ENCODE results near the gene SCUBE1. TPM values are rescaled to one million over a fixed set of nuclear protein-coding genes. Genes with fewer than 3 reads are reported as not detected.

Gene SCUBE1
- total RNA-seq, 4 donors from 2014 or later: 0.78 to 3.5 (median 0.95) TPM

GRCh38 chr22:43241138-43241597, 102.0 kb downstream of the SCUBE1 start:
- no peak overlapping the region for H3K27ac ChIP-seq
- H3K4me3 ChIP-seq (replicated peaks in 1 of 3): no peak overlapping the region
- DNase-seq: no peak
- WGBS, 2 donors: 73 to 77% methylated on average over 10 to 15 of the region's 15 CpGs
- TF ChIP-seq CTCF (IDR thresholded peaks at IDR 0.05): no peak
- TF ChIP-seq POLR2A (IDR thresholded peaks at IDR 0.05): no peak
- H3K9me3 ChIP-seq: no peaks in the 10 kb centered on the region
- no peaks in the 10 kb centered on the region for H3K27me3 ChIP-seq
- no peaks in the 10 kb centered on the region for H3K36me3 ChIP-seq
- intact Hi-C loops (cut with DNase I): no loop called here
- peaks cover 17 to 23% of the 10 kb centered on the region in 2 donors for H3K4me1 ChIP-seq

GRCh38 chr22:43240614-43241013, 102.6 kb downstream of the SCUBE1 start:
- Histone ChIP-seq H3K27me3 (no peaks in the 10 kb centered on the region), H3K9me3 (no peaks in the 10 kb centered on the region), H3K4me3 (replicated peaks in 1 of 3) (no peak overlapping the region), H3K4me1 (peaks cover 21 to 28% of the 10 kb centered on the region in 2 donors), H3K36me3 (no peaks in the 10 kb centered on the region), H3K27ac (no peak overlapping the region)
- no peak for TF ChIP-seq POLR2A (IDR thresholded peaks at IDR 0.05)
- TF ChIP-seq CTCF (IDR thresholded peaks at IDR 0.05): no peak
- intact Hi-C loops (cut with DNase I): no loop called here
- no peak for DNase-seq
- WGBS, 2 donors: 69 to 94% methylated on average over 3 to 7 of the region's 7 CpGs

GRCh38 chr22:43239956-43240355, 103.2 kb downstream of the SCUBE1 start:
- Histone ChIP-seq H3K4me3 (replicated peaks in 1 of 3) (no peak overlapping the region), H3K9me3 (no peaks in the 10 kb centered on the region), H3K36me3 (no peaks in the 10 kb centered on the region), H3K27me3 (no peaks in the 10 kb centered on the region), H3K27ac (no peak overlapping the region), H3K4me1 (peaks cover 21 to 28% of the 10 kb centered on the region in 2 donors)
- 75 to 81% methylated on average over 9 of the region's 9 CpGs for WGBS, 2 donors
- no peak for DNase-seq
- intact Hi-C loops (cut with DNase I): no loop called here
- TF ChIP-seq POLR2A (IDR thresholded peaks at IDR 0.05) (no peak), CTCF (IDR thresholded peaks at IDR 0.05) (no peak)

- H3K36me3 ChIP-seq: no peaks in the 10 kb centered on the region
- WGBS, 2 donors: 61% methylated on average over 5 to 7 of the region's 7 CpGs
- intact Hi-C loops (cut with DNase I): no loop called here
- no peak for DNase-seq
- H3K9me3 ChIP-seq: no peaks in the 10 kb centered on the region
- H3K4me3 ChIP-seq (replicated peaks in 1 of 3): no peak overlapping the region
- no peak overlapping the region for H3K27ac ChIP-seq
- H3K27me3 ChIP-seq: no peaks in the 10 kb centered on the region
- peaks cover 21 to 28% of the 10 kb centered on the region in 2 donors for H3K4me1 ChIP-seq
- TF ChIP-seq CTCF (IDR thresholded peaks at IDR 0.05) (no peak), POLR2A (IDR thresholded peaks at IDR 0.05) (no peak)
Observed at GRCh38 chr22:43239193-43239780, 103.9 kb downstream of the SCUBE1 start.

GRCh38 chr22:43238526-43239006, 104.6 kb downstream of the SCUBE1 start:
- no peak for DNase-seq
- no peak for TF ChIP-seq CTCF (IDR thresholded peaks at IDR 0.05)
- TF ChIP-seq POLR2A (IDR thresholded peaks at IDR 0.05): no peak
- H3K4me1 ChIP-seq: peaks cover 23 to 28% of the 10 kb centered on the region in 2 donors

More at GRCh38 chr22:43238526-43239006, 104.6 kb downstream of the SCUBE1 start:
- H3K27me3 ChIP-seq: no peaks in the 10 kb centered on the region
- no peaks in the 10 kb centered on the region for H3K9me3 ChIP-seq
- H3K36me3 ChIP-seq: no peaks in the 10 kb centered on the region
- intact Hi-C loops (cut with DNase I): no loop called here
- WGBS, 2 donors: 81 to 86% methylated on average over 8 to 19 of the region's 19 CpGs
- H3K27ac ChIP-seq: no peak overlapping the region
- no peak overlapping the region for H3K4me3 ChIP-seq (replicated peaks in 1 of 3)

All from thyroid gland (tissue), 4 donors.